H1 (cell line): Measurements from ENCODE around the gene ATP7B. TPM values are rescaled to one million over a fixed set of nuclear protein-coding genes. Genes with fewer than 3 reads are reported as not detected.

Source experiments
- CTCF ChIA-PET: fragments of 300-600 bp; sonication (Branson Sonifier 250); formaldehyde crosslinking; loops from one replicate; lab custom pipeline; 2021; ENCODE audit not compliant: partially characterized antibody; lab: Charles Lee
- POLR2A ChIA-PET: fragments of 300-600 bp; sonication (Branson Sonifier 250); formaldehyde crosslinking; loops from one replicate; lab custom pipeline; 2021; ENCODE audit warnings: inconsistent platforms; ENCODE audit not compliant: partially characterized antibody; lab: Charles Lee
- DNase-seq, 2 experiments: peaks; one replicate each; pipeline versions ENCODE4 v3.0.0 to v3.0.0-alpha.2; 2010 to 2022; ENCODE audit warnings: low spot score in 2 of 2, low read depth in 1 of 2, mixed read lengths in 1 of 2
- FAIRE-seq: peaks from 2 replicates; lab custom pipeline; 2011; peaks lifted over from hg19 to GRCh38; lab: Jason Lieb, UNC
- H2AFZ ChIP-seq: 2 replicates; pipeline ENCODE4 v1.8.1; 2012; ENCODE audit warnings: low read length, inconsistent platforms
- H2AK5ac ChIP-seq: 2 replicates; pipeline ENCODE4 v1.6.1; 2013; ENCODE audit warnings: low read depth, low read length
- H2BK120ac ChIP-seq: replicated peaks from 2 replicates; pipeline ENCODE3; 2013; ENCODE audit warnings: low read depth, low read length, inconsistent platforms
- H2BK12ac ChIP-seq: 2 replicates; pipeline ENCODE4 v1.6.1; 2013; ENCODE audit warnings: low read depth, low read length
- H2BK15ac ChIP-seq: 2 replicates; pipeline ENCODE4 v1.6.1; 2013; ENCODE audit warnings: low read length
- H2BK20ac ChIP-seq: 2 replicates; pipeline ENCODE4 v1.6.1; 2013; ENCODE audit warnings: low read length
- H2BK5ac ChIP-seq: 2 replicates; pipeline ENCODE4 v1.6.1; 2013; ENCODE audit warnings: low read depth, low read length
- H3K14ac ChIP-seq: 2 replicates; pipeline ENCODE4 v1.6.1; 2013; ENCODE audit warnings: inconsistent platforms; ENCODE audit not compliant: insufficient read length
- H3K18ac ChIP-seq: 2 replicates; pipeline ENCODE4 v1.6.1; 2013; ENCODE audit warnings: low read length; ENCODE audit errors: extremely low read depth
- H3K23ac ChIP-seq: 2 replicates; pipeline ENCODE4 v1.6.1; 2013; ENCODE audit warnings: inconsistent platforms; ENCODE audit not compliant: insufficient read length
- H3K23me2 ChIP-seq: 2 replicates; pipeline ENCODE4 v1.6.1; 2013; ENCODE audit warnings: low read depth, low read length
- H3K27ac ChIP-seq: 2 replicates; pipeline ENCODE4 v1.6.1; 2011; ENCODE audit warnings: low read depth, low read length, inconsistent platforms
- H3K27me3 ChIP-seq, 4 experiments: replicated peaks in 1 of 4; 1 replicate in 1 of 4; 2 replicates in 3 of 4; pipeline versions ENCODE4 v1.6.1 to v1.8.1; 2011 to 2013; ENCODE audit warnings: low read length in 3 of 4, mild to moderate bottlenecking in 3 of 4, inconsistent platforms in 2 of 4, mixed read lengths in 2 of 4, moderate library complexity in 1 of 4; ENCODE audit not compliant: control insufficient read depth in 3 of 4, insufficient read depth in 3 of 4; ENCODE audit errors: extremely low read depth in 1 of 4
- H3K36me3 ChIP-seq, 4 experiments: 2 replicates each; pipeline versions ENCODE4 v1.6.1 to v1.8.1; 2011 to 2013; ENCODE audit warnings: mild to moderate bottlenecking in 4 of 4, low read length in 3 of 4, moderate library complexity in 2 of 4, control low read depth in 1 of 4, inconsistent platforms in 1 of 4; ENCODE audit not compliant: insufficient read depth in 4 of 4, control insufficient read depth in 2 of 4
- H3K4ac ChIP-seq: replicated peaks from 2 replicates; pipeline ENCODE3; 2013; ENCODE audit warnings: low read length, low read depth, mixed read lengths, inconsistent platforms; ENCODE audit not compliant: insufficient read length
- H3K4me1 ChIP-seq, 4 experiments: replicated peaks in 1 of 4; 1 replicate in 1 of 4; 2 replicates in 3 of 4; pipeline versions ENCODE4 v1.6.1 to v1.8.1; 2011 to 2013; ENCODE audit warnings: low read length in 3 of 4, inconsistent platforms in 2 of 4, mixed read lengths in 1 of 4; ENCODE audit not compliant: insufficient read depth in 4 of 4, control insufficient read depth in 3 of 4
- H3K4me2 ChIP-seq, 2 experiments: 2 replicates each; pipeline versions ENCODE4 v1.6.1 to v1.8.1; 2011 to 2013; ENCODE audit warnings: low read depth in 2 of 2, low read length in 2 of 2, control low read depth in 1 of 2, inconsistent platforms in 1 of 2, mild to moderate bottlenecking in 1 of 2; ENCODE audit not compliant: insufficient read depth in 1 of 2
- H3K4me3 ChIP-seq, 4 experiments: fragments of 200-600, 300-600 bp in 1 of 4; sonication (generic), shearing (Covaris generic), sonication (Bioruptor Twin) in 1 of 4; 2 replicates each; pipeline versions ENCODE4 v1.5.1 to v1.8.1; 2011 to 2016; ENCODE audit warnings: low read length in 4 of 4, low read depth in 3 of 4, control low read depth in 2 of 4, inconsistent platforms in 2 of 4, mild to moderate bottlenecking in 2 of 4, mixed read lengths in 1 of 4, moderate library complexity in 1 of 4; ENCODE audit not compliant: insufficient read depth in 2 of 4; ENCODE audit errors: extremely low read depth in 1 of 4
- H3K56ac ChIP-seq: replicated peaks from 2 replicates; pipeline ENCODE3; 2013; ENCODE audit warnings: low read depth, mild to moderate bottlenecking, mixed read lengths, low read length, inconsistent platforms; ENCODE audit not compliant: insufficient read length
- H3K79me1 ChIP-seq: 2 replicates; pipeline ENCODE4 v1.6.1; 2013; ENCODE audit warnings: low read depth, low read length, control low read depth
- H3K79me2 ChIP-seq, 2 experiments: 2 replicates each; pipeline versions ENCODE4 v1.6.1 to v1.8.1; 2012 to 2013; ENCODE audit warnings: low read length in 2 of 2, mild to moderate bottlenecking in 2 of 2, inconsistent platforms in 1 of 2; ENCODE audit not compliant: insufficient read depth in 2 of 2, control insufficient read depth in 1 of 2
- H3K9ac ChIP-seq, 4 experiments: replicated peaks in 1 of 4; 1 replicate in 1 of 4; 2 replicates in 3 of 4; pipeline versions ENCODE4 v1.6.1 to v1.8.1; 2011 to 2013; ENCODE audit warnings: low read depth in 3 of 4, low read length in 3 of 4, control low read depth in 2 of 4, mild to moderate bottlenecking in 2 of 4, moderate library complexity in 2 of 4, inconsistent platforms in 1 of 4; ENCODE audit errors: extremely low read depth in 1 of 4
- H3K9me3 ChIP-seq, 2 experiments: 2 replicates each; pipeline versions ENCODE4 v1.6.1 to v1.8.1; 2012 to 2013; ENCODE audit warnings: mild to moderate bottlenecking in 2 of 2, moderate library complexity in 2 of 2, control low read depth in 1 of 2, inconsistent platforms in 1 of 2, low read depth in 1 of 2, low read length in 1 of 2, mixed read lengths in 1 of 2; ENCODE audit not compliant: insufficient read depth in 2 of 2
- H4K20me1 ChIP-seq, 2 experiments: replicated peaks in 1 of 2; 2 replicates each; pipeline versions ENCODE3 to v1.8.1; 2011 to 2013; ENCODE audit warnings: inconsistent platforms in 2 of 2, low read length in 2 of 2, mild to moderate bottlenecking in 1 of 2; ENCODE audit not compliant: insufficient read depth in 2 of 2, control insufficient read depth in 1 of 2
- H4K5ac ChIP-seq: 2 replicates; pipeline ENCODE4 v1.6.1; 2013; ENCODE audit warnings: low read length, low read depth, mixed read lengths, inconsistent platforms; ENCODE audit not compliant: insufficient read length
- H4K8ac ChIP-seq: 2 replicates; pipeline ENCODE4 v1.8.0; 2013; ENCODE audit warnings: mild to moderate bottlenecking, moderate library complexity, low read length, inconsistent platforms; ENCODE audit not compliant: insufficient read depth; ENCODE audit errors: extremely low read depth
- H4K91ac ChIP-seq: replicated peaks from 2 replicates; pipeline ENCODE3; 2013; ENCODE audit warnings: low read length, mixed read lengths, inconsistent platforms; ENCODE audit not compliant: insufficient read length
- BCL11A ChIP-seq, 2 experiments: IDR thresholded peaks; one replicate each; pipeline ENCODE4 v1.6.1; 2011; ENCODE audit warnings: low read depth in 2 of 2, low read length in 2 of 2, mild to moderate bottlenecking in 2 of 2
- CBX5 ChIP-seq: fragments of 300-800, 300-1000 bp; sonication (generic); IDR thresholded peaks from 2 replicates; pipeline ENCODE4 v1.7.1; 2016; ENCODE audit warnings: antibody characterized with exemption, low read length, low read depth
- CHD1 ChIP-seq: IDR thresholded peaks from 2 replicates; pipeline ENCODE4 v1.6.1; 2012; ENCODE audit warnings: low read depth, low read length, improper control_type of control experiment
- EGR1 ChIP-seq: IDR thresholded peaks from 2 replicates; pipeline ENCODE4 v1.6.1; 2011; ENCODE audit warnings: low read depth, low read length, borderline replicate concordance
- GABPA ChIP-seq: IDR thresholded peaks from 2 replicates; pipeline ENCODE4 v1.6.1; 2011; ENCODE audit warnings: mild to moderate bottlenecking, low read length, moderate library complexity, borderline replicate concordance; ENCODE audit not compliant: insufficient read depth
- NANOG ChIP-seq: IDR thresholded peaks from 2 replicates; pipeline ENCODE4 v1.6.1; 2011; ENCODE audit warnings: low read length, low read depth, mild to moderate bottlenecking, inconsistent platforms; ENCODE audit not compliant: insufficient read depth, poor library complexity, severe bottlenecking
- SP2 ChIP-seq: IDR thresholded peaks from 2 replicates; pipeline ENCODE4 v1.6.1; 2012; ENCODE audit warnings: mild to moderate bottlenecking, low read length, inconsistent platforms
- SRF ChIP-seq: IDR thresholded peaks from 2 replicates; pipeline ENCODE4 v1.6.1; 2011; ENCODE audit warnings: mild to moderate bottlenecking, low read depth, low read length, moderate library complexity
- WGBS, 2 experiments: shearing (Covaris generic) in 1 of 2; methylation state at CpG; one replicate each; pipeline versions ENCODE4 v1.1.6 to v1.1.7; 2013 to 2015; ENCODE audit warnings: low lambda C conversion rate in 2 of 2, mixed read lengths in 2 of 2, inconsistent platforms in 1 of 2, low coverage in 1 of 2, missing lambda C conversion rate in 1 of 2; ENCODE audit not compliant: insufficient replicate concordance in 2 of 2, insufficient coverage in 1 of 2, insufficient read length in 1 of 2; ENCODE audit errors: extremely low coverage in 1 of 2, missing lambda C conversion rate in 1 of 2; 5-methylcytosine and 5-hydroxymethylcytosine counted together
- polyA plus RNA-seq, 7 experiments: library from polyadenylated mRNA; depleted of rRNA in 3 of 7; stranded (reverse) in 5 of 7; unstranded in 2 of 7; fragments of >200 nt in 5 of 7; fragments of 200-250 nt in 2 of 7; gene quantifications; 1 replicate in 5 of 7; 2 replicates in 1 of 7; 4 replicates in 1 of 7; pipeline versions ENCODE4 v1.2.1 to v1.2.3, GENCODE V29; 2011 to 2013; ENCODE audit warnings: missing spikeins in 2 of 7, mixed read lengths in 2 of 7
- total RNA-seq: library from RNA; stranded (reverse); fragmentation: NEBNext Ultra II Directional; extraction: Animal tissue kit (Norgen Biotek cat#: 25700); gene quantifications from 2 replicates; pipeline ENCODE4 v1.2.1, GENCODE V29; 2021

Gene ATP7B
- total and polyA plus RNA-seq, 2 of the 8 experiments (the other 6 are each of a cell fraction or from before 2014, with no cell fraction given) = 4.1 to 9.2 TPM

- H3K4me2 ChIP-seq = no peak overlapping the region
- no peak overlapping the region for H2BK15ac ChIP-seq
- no peaks in the 10 kb centered on the region for H3K9me3 ChIP-seq
- H3K27me3 ChIP-seq = no peaks in the 10 kb centered on the region
- H4K91ac ChIP-seq = no peak overlapping the region
- H3K79me2 ChIP-seq = no peaks in the 10 kb centered on the region
- peaks cover 0 to 2% (median under 1%) of the 10 kb centered on the region in 4 experiments; a peak in 3 of 7 replicates for H3K4me1 ChIP-seq
- H3K36me3 ChIP-seq = no peaks in the 10 kb centered on the region
- no peak overlapping the region for H3K18ac ChIP-seq
- no peak overlapping the region for H3K4ac ChIP-seq
- H4K8ac ChIP-seq = no peak overlapping the region
- 93% methylated on average over 10 of the region's 12 CpGs; no CpG with 5 or more reads in 1 of the 2 experiments for WGBS, 2 experiments
- H2BK120ac ChIP-seq = no peak overlapping the region
- no peak overlapping the region for H3K23ac ChIP-seq
- H3K9ac ChIP-seq = no peak overlapping the region
- no peaks in the 10 kb centered on the region for H4K20me1 ChIP-seq
- no peak overlapping the region for H2BK20ac ChIP-seq
- FAIRE-seq (no peak), DNase-seq (no peak)
- no peak overlapping the region for H3K4me3 ChIP-seq
- H2AK5ac ChIP-seq = no peak overlapping the region
- H2AFZ ChIP-seq = no peak overlapping the region
- no peak overlapping the region for H2BK5ac ChIP-seq
- H3K27ac ChIP-seq = no peak overlapping the region
- H3K14ac ChIP-seq = no peak overlapping the region
- no peak overlapping the region for H4K5ac ChIP-seq
- POLR2A ChIA-PET = no interaction called here
- H2BK12ac ChIP-seq = no peak overlapping the region
- H3K56ac ChIP-seq = no peak overlapping the region
- CTCF ChIA-PET = interaction anchor here (0.7 to 8.8 kb wide), 11 partner anchors 9 to 112 kb away, joined by 3 to 71 read pairs (median 5); no protein-coding TSS in a partner anchor
- no peaks in the 10 kb centered on the region for H3K23me2 ChIP-seq
- H3K79me1 ChIP-seq = no peaks in the 10 kb centered on the region; the same call in 1 of the 2 replicates
- no peak for TF ChIP-seq CHD1
- TF ChIP-seq SP2 = no peak
- no peak for TF ChIP-seq EGR1
- TF ChIP-seq GABPA = no peak
- TF ChIP-seq NANOG = no peak
- no peak for TF ChIP-seq SRF
- no peak for TF ChIP-seq BCL11A (IDR thresholded peaks at IDR 0.05; ENCODE audit: low read depth in 2 of 2, low read length in 2 of 2)
- no peak for TF ChIP-seq CBX5
Observed at GRCh38 chr13:51910508-51910907, 100.7 kb downstream of the ATP7B start.
